HG02678 (cell line): ENCODE results near the gene BMERB1.
"Not testable (repeated sequence)": the region's sequence is repeated elsewhere in the genome, so short reads cannot be mapped to it uniquely, and the experiment has no call there.

ENCODE experiments used
- ATAC-seq: cut with Tn5 transposase; IDR thresholded peaks from one replicate; pipeline ENCODE4 v1.9.1; 2021; ENCODE audit warnings: mild to moderate bottlenecking, moderate library complexity; ENCODE audit not compliant: unreplicated experiment

Gene BMERB1

GRCh38 chr16:15548482-15548891, 114.1 kb downstream of the BMERB1 start:
- no peak for ATAC-seq

- ATAC-seq = no peak
Observed at GRCh38 chr16:15552507-15552906, 118.1 kb downstream of the BMERB1 start.

- no peak for ATAC-seq
Observed at GRCh38 chr16:15553313-15554088, 119.1 kb downstream of the BMERB1 start.

- no peak for ATAC-seq
Observed at GRCh38 chr16:15556130-15556529, 121.7 kb downstream of the BMERB1 start.

- ATAC-seq = no peak
Observed at GRCh38 chr16:15557258-15557657, 122.9 kb downstream of the BMERB1 start.

- ATAC-seq = no peak
Observed at GRCh38 chr16:15559176-15559575, 124.8 kb downstream of the BMERB1 start.

- ATAC-seq = no peak
Observed at GRCh38 chr16:15564604-15565339, 130.4 kb downstream of the BMERB1 start.

- no peak for ATAC-seq
Observed at GRCh38 chr16:15566095-15566494, 131.7 kb downstream of the BMERB1 start.

- no peak for ATAC-seq
Observed at GRCh38 chr16:15567823-15568222, 133.4 kb downstream of the BMERB1 start.

GRCh38 chr16:15570666-15571065, 136.3 kb downstream of the BMERB1 start:
- ATAC-seq = not testable (repeated sequence)

- no peak for ATAC-seq
Observed at GRCh38 chr16:15571557-15571956, 137.2 kb downstream of the BMERB1 start.

- no peak for ATAC-seq
Observed at GRCh38 chr16:15572329-15573001, 138.1 kb downstream of the BMERB1 start.

GRCh38 chr16:15573274-15573895, 139.0 kb downstream of the BMERB1 start:
- no peak for ATAC-seq

- ATAC-seq = not testable (repeated sequence)
Observed at GRCh38 chr16:15573896-15574613, 139.7 kb downstream of the BMERB1 start.

- ATAC-seq = no peak
Observed at GRCh38 chr16:15574614-15574948, 140.2 kb downstream of the BMERB1 start.

GRCh38 chr16:15575293-15576049, 141.1 kb downstream of the BMERB1 start:
- ATAC-seq = no peak

- no peak for ATAC-seq
Observed at GRCh38 chr16:15576960-15577958, 142.9 kb downstream of the BMERB1 start.

- no peak for ATAC-seq
Observed at GRCh38 chr16:15578824-15579223, 144.4 kb downstream of the BMERB1 start.
